GM18868 (cell line): ENCODE measurements around the gene HECW1.

Experiments
- ATAC-seq: cut with Tn5 transposase; IDR thresholded peaks from one replicate; pipeline ENCODE4 v1.9.1; 2021; ENCODE audit warnings: mild to moderate bottlenecking, moderate library complexity; ENCODE audit not compliant: unreplicated experiment

HECW1 gene

DNA sequence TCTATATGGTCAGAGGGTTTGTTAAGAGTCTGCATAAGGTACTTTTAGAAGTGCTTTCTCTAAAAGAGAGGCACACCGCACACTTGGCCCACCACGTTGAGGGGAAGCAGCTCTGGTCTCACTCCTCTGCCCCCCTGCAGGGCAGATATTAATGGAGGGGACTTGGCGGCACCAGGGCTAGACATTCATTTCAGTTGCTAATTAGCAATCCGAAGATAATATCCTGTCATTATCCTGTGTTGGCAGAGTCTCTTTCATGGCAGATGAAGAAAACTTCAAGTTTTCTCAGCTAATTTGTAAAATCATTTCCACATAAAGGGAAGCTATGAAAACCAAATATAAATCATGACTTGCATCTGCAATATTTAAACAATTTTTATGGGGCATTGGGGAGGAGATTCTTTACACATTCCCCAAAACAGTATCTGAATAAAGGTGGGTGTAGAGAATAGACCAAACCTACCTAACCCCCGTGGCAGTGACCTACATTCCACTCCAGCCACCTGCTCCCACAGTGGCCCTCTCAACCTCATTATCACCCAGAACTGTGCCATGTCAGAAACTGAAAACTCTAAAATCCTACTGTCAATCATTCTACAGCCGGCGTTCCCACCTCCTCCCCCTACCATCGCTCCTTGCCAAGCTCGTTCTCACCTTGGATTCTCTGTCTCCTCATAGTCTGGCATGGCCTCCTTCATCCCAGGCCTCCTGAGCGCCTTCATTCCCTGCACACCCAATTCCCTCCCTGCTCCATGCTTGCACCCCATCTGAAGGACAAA, 416.3 kb downstream of the HECW1 start:
- ATAC-seq, result no peak

DNA sequence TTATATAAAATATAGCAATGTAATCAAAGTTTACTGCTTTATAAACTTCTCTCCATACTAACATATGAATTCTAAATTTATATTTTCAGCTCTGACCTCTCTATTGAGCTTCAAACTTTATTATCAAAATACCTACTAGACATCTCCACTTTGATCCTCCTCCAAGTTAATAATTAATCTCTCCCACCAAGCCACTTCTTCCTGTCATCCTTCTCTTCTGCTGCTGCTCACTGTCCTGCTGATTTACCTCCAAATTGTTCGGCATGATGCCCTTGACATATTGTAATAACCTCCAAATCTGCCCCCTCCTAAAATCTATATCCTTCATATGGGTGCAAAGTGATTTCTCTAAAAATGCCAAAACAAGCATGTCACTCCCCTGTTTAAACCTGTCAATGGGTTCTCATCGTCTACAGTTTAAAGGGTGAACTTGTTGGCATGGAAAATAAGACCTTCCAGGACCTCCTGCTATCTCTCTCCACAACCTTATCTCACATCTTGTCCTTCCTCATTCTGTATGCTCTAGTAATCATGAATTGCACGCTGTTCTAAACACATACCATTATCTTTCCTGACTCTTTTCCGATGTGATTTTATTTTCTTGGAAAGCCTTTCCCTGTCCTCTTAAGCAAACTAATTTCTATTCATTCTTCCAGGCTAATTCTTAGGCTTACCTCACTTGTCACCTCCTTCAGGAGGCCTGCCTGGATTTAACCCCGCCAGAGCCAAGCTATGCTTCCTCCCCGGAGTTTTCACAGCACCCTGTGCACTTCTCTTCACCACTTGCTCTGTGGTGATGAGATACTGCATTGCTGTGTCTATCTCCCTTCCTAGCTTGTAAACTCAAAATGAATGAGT, 418.3 kb downstream of the HECW1 start:
- ATAC-seq, result no peak

DNA sequence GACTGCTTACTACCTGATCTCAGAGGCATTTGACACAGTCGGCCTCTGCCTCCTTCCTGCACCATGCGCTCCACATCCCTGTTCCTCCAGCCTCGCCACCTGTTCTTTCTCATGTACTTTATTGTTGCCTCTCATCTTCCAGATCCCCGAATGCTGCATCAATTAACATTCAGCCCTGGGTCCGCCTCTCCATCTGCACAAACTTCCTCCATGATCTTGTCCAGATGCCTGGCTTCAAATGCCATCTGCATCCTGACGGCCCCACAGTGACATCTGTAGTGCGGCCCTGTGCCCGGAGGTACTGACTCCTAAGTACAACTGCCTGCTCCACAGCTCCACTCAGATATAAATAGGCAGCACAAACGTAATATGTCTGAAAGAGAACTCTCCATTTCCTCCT, 419.3 kb downstream of the HECW1 start:
- ATAC-seq, result no peak

DNA sequence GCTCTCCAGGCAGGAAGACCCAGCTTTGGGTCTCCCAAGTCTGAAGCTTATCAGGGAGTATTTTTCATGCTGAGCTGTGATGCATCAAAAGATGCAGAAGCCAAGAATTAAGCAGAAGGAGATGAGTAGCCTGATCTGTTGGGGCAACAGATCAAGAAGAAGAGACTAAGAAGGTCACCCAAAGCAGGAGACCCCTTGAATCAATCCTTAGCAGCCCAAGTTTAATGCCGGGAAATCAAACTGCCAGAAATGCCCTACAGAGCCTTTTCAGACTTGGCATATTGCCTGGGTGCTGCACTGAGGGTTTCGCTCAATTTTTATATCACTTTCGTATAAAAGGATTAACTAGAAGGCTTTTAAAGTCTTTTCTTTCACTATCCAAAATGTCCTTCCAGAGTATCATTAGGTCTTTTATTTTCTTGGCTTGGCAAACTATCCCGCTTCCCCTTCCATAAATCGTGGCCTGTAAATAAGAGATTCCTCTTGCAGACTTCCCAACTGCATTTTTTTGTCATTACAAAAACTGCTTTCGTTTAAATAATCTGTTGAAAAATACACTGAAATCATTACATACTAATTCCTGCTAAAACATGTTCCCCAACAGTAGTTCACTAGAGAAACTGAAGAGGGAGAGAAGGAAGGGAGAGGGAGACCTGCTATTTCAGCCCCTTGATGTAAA, 421.5 kb downstream of the HECW1 start:
- no peak for ATAC-seq

DNA sequence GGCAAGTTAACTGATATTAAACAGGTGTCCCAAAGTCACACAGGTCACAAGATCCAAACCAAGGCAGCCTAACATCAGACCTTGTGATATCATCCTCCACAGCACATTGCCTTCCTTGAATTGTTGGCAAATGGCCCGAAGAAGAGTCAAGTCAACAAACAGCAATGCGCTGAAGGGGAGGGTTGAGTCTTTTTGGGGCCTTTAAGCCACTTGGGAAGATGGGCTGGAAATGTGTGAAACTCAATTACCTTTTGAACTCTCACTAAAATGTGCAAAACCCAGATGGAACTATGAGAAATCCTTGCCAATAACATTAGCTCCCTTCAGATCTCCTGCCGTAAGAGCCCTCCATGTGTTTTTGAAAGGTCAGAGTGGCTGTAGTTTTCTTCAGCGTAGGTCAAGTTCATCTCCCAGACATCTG, 422.6 kb downstream of the HECW1 start:
- no peak for ATAC-seq

DNA sequence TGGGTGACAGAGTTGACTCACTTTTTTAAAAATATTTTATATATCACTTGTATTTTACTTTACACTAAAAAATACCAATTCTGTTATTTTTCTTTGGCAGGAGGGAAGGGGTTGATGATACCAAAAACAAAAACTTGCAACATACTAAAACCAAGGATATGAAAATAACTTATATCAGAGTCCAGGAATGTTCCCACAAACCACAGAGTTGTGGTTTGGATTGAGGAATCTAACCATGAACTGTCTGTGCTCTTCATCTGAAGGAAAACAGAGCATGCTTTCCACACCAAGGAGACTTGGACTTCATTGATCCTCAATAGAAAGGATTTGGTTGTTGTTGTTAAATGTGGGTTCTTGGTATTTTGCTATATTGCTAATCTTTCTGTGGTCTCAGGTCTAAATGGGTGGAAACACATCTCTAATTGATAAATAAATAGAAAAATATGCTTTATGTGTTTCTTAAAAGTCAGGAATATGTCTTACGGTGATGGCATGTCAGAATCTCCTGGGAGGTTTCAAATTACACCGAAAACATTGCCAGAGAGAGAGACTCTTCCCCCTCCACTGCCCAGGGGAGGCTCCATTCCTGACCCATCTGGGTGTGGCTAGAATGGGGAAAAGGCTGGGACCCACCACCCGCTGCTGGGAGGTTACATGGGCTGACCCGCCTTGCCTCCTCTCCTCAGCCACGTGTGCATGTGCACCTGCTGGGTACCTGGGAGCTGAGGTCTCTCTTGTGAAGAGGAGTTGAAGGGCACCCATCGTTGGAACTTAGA, 423.6 kb downstream of the HECW1 start:
- ATAC-seq, result no peak

DNA sequence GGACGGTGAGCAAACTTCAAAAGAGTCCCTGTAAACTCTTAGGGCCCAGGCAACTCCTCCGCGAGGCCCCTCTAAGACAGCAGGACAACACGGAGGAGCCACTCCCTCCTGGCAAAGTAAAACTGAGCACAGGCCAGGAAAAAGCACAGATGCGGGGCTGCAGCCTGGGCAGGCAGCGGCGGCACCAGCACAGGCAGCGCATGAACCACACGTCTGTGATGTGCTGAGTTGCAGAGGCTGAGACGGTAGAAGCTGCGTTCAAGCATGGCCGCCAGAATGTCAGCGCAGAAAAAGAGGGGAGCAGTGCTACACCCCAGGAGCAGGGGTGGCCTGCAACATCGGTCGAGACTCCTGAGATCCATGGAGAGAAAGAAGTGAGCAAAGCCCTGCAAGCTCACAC, 424.3 kb downstream of the HECW1 start:
- ATAC-seq, result no peak

DNA sequence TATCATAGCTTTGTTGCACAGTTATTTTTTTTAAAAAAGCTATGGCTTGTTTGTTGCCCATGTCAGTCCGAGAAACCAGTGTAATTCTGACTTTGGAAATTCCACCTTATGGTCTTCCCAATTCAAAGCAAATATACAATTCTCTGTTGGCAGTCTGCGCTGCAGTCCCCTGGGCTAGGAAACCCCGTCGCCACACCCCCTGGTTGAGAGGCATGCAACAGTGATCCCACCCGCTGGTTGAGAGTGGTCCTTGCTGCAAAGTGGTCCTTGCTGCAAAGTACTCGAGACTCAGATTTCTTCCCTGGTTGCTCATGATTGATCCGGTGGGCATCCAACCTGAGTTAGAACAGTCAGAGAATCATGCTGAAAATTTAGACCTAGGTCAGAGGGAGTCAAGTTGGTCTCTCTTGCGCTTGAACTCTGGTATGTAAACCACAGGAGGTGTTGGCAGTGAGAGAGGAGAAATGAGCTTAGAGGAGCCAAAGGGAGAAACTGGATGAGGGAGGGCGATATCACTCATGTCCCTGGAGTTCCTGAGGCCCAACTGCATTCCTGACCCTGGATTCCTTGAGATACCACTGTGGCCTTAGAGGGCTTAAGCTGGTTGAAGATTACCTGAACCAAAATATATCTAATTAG, 425.4 kb downstream of the HECW1 start:
- ATAC-seq, result no peak

- no peak for ATAC-seq
These were observed 425.9 kb downstream of the HECW1 start for GRCh38 chr7:43538404-43538771.

GRCh38 chr7:43540471-43540870, 428.0 kb downstream of the HECW1 start:
- no peak for ATAC-seq

DNA sequence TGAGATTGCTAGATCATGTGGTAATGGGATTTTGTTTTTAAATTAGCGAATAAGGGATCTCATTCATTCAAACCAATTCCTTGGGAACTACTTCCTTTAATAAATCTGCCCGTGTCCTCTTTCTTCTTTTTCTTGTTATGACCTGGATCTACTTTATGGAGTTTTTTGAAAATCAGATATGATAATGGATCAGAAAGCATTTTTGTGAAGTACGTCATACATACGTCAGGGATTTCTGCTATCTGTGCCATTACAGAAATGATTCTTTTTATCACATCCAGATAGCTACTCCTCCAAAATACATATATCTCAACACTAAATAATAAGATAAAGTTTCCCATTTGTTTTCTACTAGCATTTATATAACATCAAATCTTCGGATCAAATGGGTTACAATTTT, 430.3 kb downstream of the HECW1 start:
- ATAC-seq, result no peak

- no peak for ATAC-seq
These were observed 433.8 kb downstream of the HECW1 start for GRCh38 chr7:43546231-43546630.

DNA sequence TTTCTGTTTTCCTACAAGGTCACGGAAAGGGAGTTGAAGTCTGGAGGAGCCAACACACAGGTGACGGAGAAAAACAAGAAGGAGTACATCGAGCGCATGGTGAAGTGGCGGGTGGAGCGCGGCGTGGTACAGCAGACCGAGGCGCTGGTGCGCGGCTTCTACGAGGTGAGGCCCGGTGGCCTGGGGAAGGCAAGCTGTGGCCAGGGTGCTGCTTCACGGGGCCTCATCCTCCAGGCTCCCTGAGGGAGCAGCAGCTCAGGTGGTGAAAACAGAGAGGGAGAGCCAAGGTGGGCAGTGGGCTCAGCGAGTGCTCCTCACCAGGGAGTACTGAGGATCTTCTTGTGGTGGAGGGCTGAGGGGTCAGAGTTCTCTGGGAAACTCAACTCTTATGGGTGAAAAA, 438.0 kb downstream of the HECW1 start:
- no peak for ATAC-seq

- no peak for ATAC-seq
These were observed 439.7 kb downstream of the HECW1 start for GRCh38 chr7:43552122-43552521.

DNA sequence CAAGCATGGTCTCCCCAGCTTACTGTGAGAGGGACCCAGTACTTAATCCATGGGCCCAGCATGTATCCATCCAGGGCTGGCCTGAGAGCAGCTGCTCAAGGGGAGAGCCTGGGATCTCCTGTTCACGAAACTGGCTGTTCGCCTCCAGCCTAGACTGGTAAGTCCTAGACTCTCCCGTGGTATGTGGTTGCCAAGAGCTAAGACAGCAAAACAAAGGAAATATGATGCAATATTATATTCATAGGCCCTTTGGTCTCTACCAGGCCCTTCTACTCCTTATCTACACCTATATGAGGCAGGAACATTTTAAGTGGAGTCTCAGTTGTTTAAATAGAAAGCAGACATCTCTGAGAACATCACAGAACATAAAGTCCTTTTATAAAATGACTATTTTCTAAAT, 441.6 kb downstream of the HECW1 start:
- no peak for ATAC-seq

DNA sequence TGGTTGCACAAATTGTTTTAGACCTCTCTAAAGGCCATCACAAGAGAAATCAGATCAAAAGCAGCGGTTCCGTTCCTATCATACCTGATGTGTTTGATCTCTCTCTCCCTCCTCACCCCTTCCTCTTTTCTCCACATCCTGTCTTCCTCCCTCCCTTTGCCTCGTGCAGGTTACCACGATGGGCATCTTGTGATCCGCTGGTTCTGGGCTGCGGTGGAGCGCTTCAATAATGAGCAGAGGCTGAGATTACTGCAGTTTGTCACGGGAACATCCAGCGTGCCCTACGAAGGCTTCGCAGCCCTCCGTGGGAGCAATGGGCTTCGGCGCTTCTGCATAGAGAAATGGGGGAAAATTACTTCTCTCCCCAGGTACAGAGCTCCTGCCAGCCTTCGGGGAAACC, 442.0 kb downstream of the HECW1 start:
- no peak for ATAC-seq

DNA sequence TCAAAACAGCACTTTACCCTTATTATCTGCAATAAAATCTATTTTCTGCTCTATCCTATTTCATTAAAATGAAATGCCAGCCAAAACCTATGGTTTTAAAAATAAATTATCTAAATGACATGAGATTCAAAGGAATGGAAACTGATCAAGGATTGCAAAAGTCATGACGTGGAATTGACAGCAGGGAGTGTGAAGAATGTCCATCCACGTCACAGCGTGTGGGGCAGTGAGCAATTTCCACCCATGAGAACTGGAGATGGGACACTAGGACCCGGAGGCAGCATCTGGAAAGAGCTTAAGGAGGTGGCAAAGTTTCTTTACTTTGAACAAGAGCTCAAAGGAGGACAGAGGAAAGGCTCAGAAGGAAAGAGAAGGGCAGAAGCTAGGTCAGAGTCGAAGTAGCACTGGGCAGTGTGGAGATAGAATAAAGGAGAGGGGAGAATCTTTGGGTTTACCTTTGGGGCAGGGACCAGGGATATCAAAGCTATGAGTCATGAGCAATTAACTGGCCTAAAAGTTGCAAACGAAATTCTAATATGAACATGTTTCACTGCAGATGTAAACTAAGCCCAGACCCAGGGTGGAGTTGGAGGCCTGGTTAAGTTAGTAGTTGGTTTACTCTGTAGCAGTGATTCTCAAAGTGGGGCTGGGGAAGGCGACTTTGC, 445.5 kb downstream of the HECW1 start:
- no peak for ATAC-seq

DNA sequence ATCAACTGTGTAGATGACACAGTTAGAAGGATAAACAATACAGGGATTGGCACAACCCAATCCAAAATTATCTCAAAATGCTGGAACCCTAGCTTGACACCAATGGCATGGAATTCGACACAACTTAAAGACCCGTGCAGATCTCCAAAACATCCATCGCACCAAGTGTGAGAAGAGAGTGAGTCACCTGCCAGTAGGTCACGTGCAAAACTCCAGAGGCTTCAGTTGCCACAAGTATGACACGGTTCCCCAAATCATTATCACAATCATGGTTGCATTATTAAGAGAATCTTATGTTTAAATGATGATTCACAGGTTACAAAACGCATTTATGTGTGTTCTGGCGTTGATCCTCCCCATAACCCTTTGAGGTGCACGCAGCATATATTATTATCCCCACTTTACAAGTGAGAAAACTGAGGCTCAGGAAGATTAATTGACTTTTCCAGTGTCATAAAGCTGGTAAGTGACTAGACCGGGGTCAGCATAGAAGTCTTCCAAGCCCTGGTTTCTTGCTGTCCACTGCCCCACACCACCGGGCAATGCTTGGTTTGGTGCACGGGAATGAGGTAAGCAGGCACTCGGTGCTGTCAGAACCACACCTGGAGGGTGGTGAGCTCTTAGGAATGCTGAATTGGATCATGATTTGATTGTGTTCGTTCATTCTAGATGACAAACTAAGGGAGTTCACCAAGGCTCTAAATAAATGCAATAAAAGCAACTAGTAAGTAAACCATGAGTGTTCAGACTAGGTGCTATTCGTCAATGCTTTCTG, 446.9 kb downstream of the HECW1 start:
- ATAC-seq, result no peak

- ATAC-seq, result no peak
These were observed 447.5 kb downstream of the HECW1 start for GRCh38 chr7:43559946-43560335.
